ENCODE measurements around the gene EPDR1.

Gene EPDR1

DNA sequence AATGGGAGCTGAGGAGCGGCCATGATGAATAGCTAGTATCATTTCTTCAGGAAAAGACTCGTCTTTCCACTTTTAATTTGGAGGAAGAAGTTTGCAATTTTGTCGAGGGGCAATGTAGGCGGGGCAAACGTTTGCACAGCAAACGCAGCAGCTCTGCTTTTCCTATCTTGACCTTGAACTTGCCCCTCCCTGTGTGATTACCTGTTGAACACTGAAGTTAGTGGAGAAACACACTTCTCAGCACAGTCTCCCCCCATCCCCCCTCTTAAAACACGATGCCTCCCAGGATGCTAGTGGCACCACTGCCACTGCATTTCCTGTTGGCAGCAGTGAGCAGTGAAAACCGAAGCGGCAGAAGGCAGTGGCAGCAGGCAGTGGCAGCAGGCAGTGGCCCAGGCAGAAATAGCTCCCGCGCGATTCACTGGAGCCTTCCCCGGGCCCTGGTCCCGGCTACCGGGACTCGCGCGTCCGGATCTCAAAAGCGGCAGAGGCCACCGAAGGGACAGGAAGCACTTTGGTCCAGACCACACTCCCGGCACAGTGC, at the start of gene EPDR1:
Gene EPDR1, plus strand, starts transcription at position 336 of the 544 bp plus-strand sequence. CDS start 300 bp downstream, outside the sequence.
- peak; percentile 74 to 81 (median 77) for DNase-seq

- no peak for DNase-seq
Observed at GRCh38 chr7:37882086-37882485, 38.4 kb upstream of the EPDR1 start.

GRCh38 chr7:37893359-37893758, 27.1 kb upstream of the EPDR1 start:
- DNase-seq: no peak

GRCh38 chr7:37894671-37895070, 25.8 kb upstream of the EPDR1 start:
- no peak for DNase-seq

DNA sequence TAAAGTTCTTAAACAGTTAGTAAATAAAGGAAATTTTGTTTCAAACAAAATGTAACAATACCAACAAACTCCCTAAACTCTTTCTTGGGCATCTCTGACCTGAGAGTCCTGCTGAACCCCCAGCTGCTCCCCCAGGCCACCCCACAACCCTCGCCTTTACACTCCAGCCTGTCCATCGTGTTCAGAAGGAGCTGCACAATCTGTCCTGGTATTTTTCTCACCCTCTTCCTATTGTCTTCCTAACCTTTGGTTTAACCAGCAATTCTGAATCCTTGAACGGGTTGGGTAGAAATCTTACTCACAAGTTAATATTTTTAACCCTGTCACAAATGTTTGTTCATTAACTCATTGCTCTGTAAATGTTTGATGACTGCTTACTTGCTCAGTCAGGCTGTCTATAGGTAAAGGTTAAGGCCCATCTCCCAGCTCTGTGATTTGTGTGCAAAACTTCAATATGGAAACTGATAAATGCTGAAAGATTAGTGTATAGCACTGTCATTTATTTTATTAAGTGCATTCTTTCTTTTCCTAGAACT, 20.7 kb upstream of the EPDR1 start:
- DNase-seq: no peak

- peak; percentile 55 to 66 (median 59) for DNase-seq
Observed at GRCh38 chr7:37901236-37901827, 19.1 kb upstream of the EPDR1 start.

GRCh38 chr7:37901890-37902524, 18.4 kb upstream of the EPDR1 start:
- DNase-seq: peak in 1 of 3 donors; percentile 5

GRCh38 chr7:37908221-37908788, 12.1 kb upstream of the EPDR1 start:
- DNase-seq: no peak

- DNase-seq: no peak
Observed at GRCh38 chr7:37912756-37913155, 7.7 kb upstream of the EPDR1 start.

DNA sequence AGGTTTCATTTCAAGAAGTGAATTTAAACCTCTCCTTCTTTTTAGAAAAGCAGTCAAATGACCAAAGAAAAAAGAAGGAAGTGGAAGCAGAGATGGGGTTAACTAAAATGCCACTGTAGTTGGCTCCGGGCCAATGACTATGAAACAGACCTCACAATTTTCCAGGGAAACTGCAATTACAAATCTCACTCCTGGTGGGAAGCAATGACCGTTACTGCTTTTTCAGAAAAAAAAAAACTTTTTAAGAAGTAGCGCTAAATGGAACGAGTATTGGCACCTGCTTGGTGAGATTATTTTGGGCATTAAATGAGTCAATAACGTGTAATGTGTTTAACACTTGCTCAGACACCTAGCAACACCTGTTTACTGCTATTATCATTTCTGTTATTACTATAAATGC, 5.0 kb upstream of the EPDR1 start:
- peak; percentile 70 to 76 (median 76) for DNase-seq

GRCh38 chr7:37916017-37916672, 4.3 kb upstream of the EPDR1 start:
- peak in 2 of 3 donors; percentile 20 to 36 for DNase-seq

DNA sequence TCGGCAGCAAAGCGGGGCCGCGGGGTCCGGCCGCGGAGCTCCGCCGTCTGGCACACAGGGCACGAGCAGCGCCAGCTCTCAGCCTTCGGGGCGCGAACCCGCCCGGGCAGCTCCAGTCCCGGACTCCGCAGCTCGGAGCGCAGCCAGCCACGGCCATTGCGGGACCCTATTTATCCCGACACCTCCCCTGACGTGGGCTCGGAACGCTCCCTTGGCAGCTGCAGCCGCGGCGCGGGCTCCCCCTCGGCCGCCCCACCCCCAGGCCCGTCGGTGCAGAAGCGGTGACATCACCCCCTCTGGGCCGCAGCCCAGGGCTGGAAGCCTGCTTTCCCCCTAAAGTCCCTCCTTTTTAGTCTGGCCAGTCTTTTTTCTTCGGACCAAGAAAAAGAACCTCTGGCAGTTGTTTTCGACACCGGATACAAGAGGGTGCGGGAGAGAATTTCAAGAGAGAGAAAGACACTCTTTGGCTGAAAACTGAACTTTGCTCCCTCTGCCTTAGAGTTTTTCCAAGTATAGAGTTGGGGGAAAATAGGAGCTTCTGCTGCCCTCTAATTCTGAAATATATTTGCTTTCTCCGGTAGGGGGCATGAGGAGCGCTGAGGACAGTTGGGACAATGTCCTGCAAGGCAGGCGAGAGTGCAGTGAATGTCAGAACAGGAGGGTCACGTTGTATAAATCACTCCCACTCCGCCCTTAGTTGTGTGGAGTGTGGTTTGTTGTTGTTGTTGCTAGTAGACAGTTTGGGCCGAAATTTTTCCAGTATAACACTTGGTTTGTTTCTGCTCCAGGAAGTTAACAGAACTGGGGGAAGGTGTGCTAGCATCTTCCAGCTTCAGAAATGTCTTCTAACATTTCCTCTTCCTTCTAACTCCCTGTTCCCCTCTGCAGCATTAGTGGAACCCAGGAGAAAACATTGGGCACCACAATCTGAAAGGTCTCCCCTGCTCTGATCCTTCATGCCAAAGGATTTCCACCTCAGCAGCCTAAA, 3.5 kb upstream of the EPDR1 start, which contains the start of gene SFRP4:
Gene SFRP4, minus strand, starts transcription at position 145 of the 988 bp plus-strand sequence. CDS start 280 bp downstream, outside the sequence.
- peak; percentile 69 to 81 (median 78) for DNase-seq

GRCh38 chr7:37918526-37918925, 1.9 kb upstream of the EPDR1 start:
- peak in 2 of 3 donors; percentile 24 to 26 for DNase-seq

- DNase-seq: peak; percentile 41 to 65 (median 47)
Observed at GRCh38 chr7:37920849-37921805, 687 bp downstream of the EPDR1 start.

- no peak for DNase-seq
Observed at GRCh38 chr7:37921876-37922275, 1.4 kb downstream of the EPDR1 start.

GRCh38 chr7:37923996-37924395, 3.6 kb downstream of the EPDR1 start:
- DNase-seq: no peak

DNA sequence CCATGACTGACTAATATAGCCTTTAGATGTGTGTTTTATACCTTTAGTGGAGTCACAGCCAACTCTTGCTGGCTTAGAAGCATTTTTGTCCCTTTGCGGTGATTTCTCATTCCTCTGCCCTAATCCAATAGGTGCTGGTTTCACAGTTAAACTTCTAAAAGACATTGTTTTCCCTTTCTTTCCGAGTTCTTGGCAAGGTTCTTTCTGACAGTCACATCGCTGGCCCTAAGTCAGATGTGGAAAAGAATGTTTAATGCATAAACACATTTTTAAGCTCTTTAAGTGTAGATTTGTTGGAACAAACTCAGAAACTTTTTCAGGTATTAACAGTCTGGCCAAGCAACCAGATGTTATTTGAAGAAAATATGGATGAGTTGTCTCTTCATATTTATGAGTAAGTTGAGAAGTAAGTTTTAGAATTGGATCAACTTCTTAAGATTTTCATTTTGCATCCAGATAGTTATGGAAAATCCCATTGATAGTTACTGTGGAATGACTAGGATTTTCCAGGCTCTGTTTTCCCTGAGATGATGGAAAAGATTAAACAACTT, 4.1 kb downstream of the EPDR1 start:
- DNase-seq: no peak

- DNase-seq: no peak
Observed at GRCh38 chr7:37925620-37926019, 5.2 kb downstream of the EPDR1 start.

GRCh38 chr7:37927773-37928444, 7.5 kb downstream of the EPDR1 start:
- peak in 1 of 3 donors; percentile 35 for DNase-seq

- DNase-seq: no peak
Observed at GRCh38 chr7:37928878-37929277, 8.4 kb downstream of the EPDR1 start.
